ENCODE measurements around the gene SLC26A8. TPM values are rescaled to one million over a fixed set of nuclear protein-coding genes. Genes with fewer than 3 reads are reported as not detected.

The SLC26A8 gene
- total and polyA plus RNA-seq, 4 donors: 0.03 to 0.33 (median 0.18) TPM

GRCh38 chr6:35905841-35906498 lies 118.5 kb downstream of the SLC26A8 start:
- no peaks in the 10 kb centered on the region for H3K4me1 ChIP-seq (ENCODE audit: control insufficient read depth in 4 of 4, insufficient read depth in 4 of 4, low read length in 3 of 4)
- peaks cover 0 to 7% (median 2%) of the 10 kb centered on the region in 4 donors for H3K36me3 ChIP-seq (ENCODE audit: control insufficient read depth in 4 of 4, insufficient read depth in 3 of 4, low read depth in 1 of 4, low read length in 3 of 4)
- H3K27me3 ChIP-seq (ENCODE audit: control insufficient read depth in 4 of 4, insufficient read depth in 4 of 4, low read length in 3 of 4): no peaks in the 10 kb centered on the region
- no peak for DNase-seq (ENCODE audit: low spot score)
- 90% methylated on average over 8 of the region's 8 CpGs for WGBS
- no peak overlapping the region for H3K9ac ChIP-seq (ENCODE audit: low read depth in 1 of 2, low read length in 2 of 2)
- H3K4me3 ChIP-seq (ENCODE audit: low read depth in 1 of 3, low read length in 3 of 3): no peak overlapping the region
- TF ChIP-seq GABPA (IDR thresholded peaks at IDR 0.05 in 1 of 2, conservative IDR thresholded peaks at IDR 0.05 in 1 of 2): no peak
- no peak for TF ChIP-seq RXRA (IDR thresholded peaks at IDR 0.05)
- TF ChIP-seq EGR1 (IDR thresholded peaks at IDR 0.05; ENCODE audit: low read depth in 2 of 2): no peak
- no peak for TF ChIP-seq JUND (IDR thresholded peaks at IDR 0.05)
- no peak for TF ChIP-seq FOXA1 (IDR thresholded peaks at IDR 0.05)
- no peak for TF ChIP-seq SP1 (IDR thresholded peaks at IDR 0.05)
- TF ChIP-seq, protein P1, sequence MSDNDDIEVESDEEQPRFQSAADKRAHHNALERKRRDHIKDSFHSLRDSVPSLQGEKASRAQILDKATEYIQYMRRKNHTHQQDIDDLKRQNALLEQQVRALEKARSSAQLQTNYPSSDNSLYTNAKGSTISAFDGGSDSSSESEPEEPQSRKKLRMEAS (IDR thresholded peaks at IDR 0.05): no peak
- TF ChIP-seq HNF4A (conservative IDR thresholded peaks at IDR 0.05): no peak
- no peak for TF ChIP-seq RAD21 (IDR thresholded peaks at IDR 0.05)
- TF ChIP-seq YY1 (IDR thresholded peaks at IDR 0.05): no peak
- no peak for TF ChIP-seq NR2F2 (IDR thresholded peaks at IDR 0.05)
- no peak for TF ChIP-seq FOXA2 (IDR thresholded peaks at IDR 0.05)
- TF ChIP-seq HNF4G (IDR thresholded peaks at IDR 0.05): no peak
- H3K27ac ChIP-seq (ENCODE audit: low read depth in 1 of 2, low read length in 2 of 2): no peak overlapping the region
- H3K9me3 ChIP-seq (ENCODE audit: control insufficient read depth in 4 of 4, low read length in 3 of 4): peaks cover 2 to 5% (median 4%) of the 10 kb centered on the region in 4 donors

- Histone ChIP-seq H3K4me1 (ENCODE audit: control insufficient read depth in 4 of 4, insufficient read depth in 4 of 4, low read length in 3 of 4) (no peaks in the 10 kb centered on the region), H3K9ac (ENCODE audit: low read depth in 1 of 2, low read length in 2 of 2) (no peak overlapping the region), H3K9me3 (ENCODE audit: control insufficient read depth in 4 of 4, low read length in 3 of 4) (peaks cover 2 to 5% (median 4%) of the 10 kb centered on the region in 4 donors), H3K36me3 (ENCODE audit: control insufficient read depth in 4 of 4, insufficient read depth in 3 of 4, low read depth in 1 of 4, low read length in 3 of 4) (peaks cover 0 to 5% (median 2%) of the 10 kb centered on the region in 4 donors), H3K27me3 (ENCODE audit: control insufficient read depth in 4 of 4, insufficient read depth in 4 of 4, low read length in 3 of 4) (no peaks in the 10 kb centered on the region), H3K27ac (ENCODE audit: low read depth in 1 of 2, low read length in 2 of 2) (no peak overlapping the region), H3K4me3 (ENCODE audit: low read depth in 1 of 3, low read length in 3 of 3) (no peak overlapping the region)
- WGBS: 59% methylated on average over 2 of the region's 2 CpGs
- no peak for TF ChIP-seq RAD21 (IDR thresholded peaks at IDR 0.05)
- TF ChIP-seq, protein P1 (IDR thresholded peaks at IDR 0.05): no peak
- TF ChIP-seq, protein P2, sequence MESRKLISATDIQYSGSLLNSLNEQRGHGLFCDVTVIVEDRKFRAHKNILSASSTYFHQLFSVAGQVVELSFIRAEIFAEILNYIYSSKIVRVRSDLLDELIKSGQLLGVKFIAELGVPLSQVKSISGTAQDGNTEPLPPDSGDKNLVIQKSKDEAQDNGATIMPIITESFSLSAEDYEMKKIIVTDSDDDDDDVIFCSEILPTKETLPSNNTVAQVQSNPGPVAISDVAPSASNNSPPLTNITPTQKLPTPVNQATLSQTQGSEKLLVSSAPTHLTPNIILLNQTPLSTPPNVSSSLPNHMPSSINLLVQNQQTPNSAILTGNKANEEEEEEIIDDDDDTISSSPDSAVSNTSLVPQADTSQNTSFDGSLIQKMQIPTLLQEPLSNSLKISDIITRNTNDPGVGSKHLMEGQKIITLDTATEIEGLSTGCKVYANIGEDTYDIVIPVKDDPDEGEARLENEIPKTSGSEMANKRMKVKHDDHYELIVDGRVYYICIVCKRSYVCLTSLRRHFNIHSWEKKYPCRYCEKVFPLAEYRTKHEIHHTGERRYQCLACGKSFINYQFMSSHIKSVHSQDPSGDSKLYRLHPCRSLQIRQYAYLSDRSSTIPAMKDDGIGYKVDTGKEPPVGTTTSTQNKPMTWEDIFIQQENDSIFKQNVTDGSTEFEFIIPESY (IDR thresholded peaks at IDR 0.05): no peak
- no peak for TF ChIP-seq FOXA1 (IDR thresholded peaks at IDR 0.05)
- TF ChIP-seq TAF1 (conservative IDR thresholded peaks at IDR 0.05): no peak
- TF ChIP-seq CTCF (IDR thresholded peaks at IDR 0.05; ENCODE audit: low read depth, low read length, missing input control): no peak
- no peak for TF ChIP-seq ATF3 (IDR thresholded peaks at IDR 0.05)
- no peak for TF ChIP-seq EGR1 (IDR thresholded peaks at IDR 0.05; ENCODE audit: low read depth in 2 of 2)
- no peak for TF ChIP-seq YY1 (IDR thresholded peaks at IDR 0.05)
- no peak for TF ChIP-seq NR2F2 (IDR thresholded peaks at IDR 0.05)
- no peak for TF ChIP-seq RXRA (IDR thresholded peaks at IDR 0.05)
- TF ChIP-seq JUND (IDR thresholded peaks at IDR 0.05): no peak
- TF ChIP-seq, protein P3, sequence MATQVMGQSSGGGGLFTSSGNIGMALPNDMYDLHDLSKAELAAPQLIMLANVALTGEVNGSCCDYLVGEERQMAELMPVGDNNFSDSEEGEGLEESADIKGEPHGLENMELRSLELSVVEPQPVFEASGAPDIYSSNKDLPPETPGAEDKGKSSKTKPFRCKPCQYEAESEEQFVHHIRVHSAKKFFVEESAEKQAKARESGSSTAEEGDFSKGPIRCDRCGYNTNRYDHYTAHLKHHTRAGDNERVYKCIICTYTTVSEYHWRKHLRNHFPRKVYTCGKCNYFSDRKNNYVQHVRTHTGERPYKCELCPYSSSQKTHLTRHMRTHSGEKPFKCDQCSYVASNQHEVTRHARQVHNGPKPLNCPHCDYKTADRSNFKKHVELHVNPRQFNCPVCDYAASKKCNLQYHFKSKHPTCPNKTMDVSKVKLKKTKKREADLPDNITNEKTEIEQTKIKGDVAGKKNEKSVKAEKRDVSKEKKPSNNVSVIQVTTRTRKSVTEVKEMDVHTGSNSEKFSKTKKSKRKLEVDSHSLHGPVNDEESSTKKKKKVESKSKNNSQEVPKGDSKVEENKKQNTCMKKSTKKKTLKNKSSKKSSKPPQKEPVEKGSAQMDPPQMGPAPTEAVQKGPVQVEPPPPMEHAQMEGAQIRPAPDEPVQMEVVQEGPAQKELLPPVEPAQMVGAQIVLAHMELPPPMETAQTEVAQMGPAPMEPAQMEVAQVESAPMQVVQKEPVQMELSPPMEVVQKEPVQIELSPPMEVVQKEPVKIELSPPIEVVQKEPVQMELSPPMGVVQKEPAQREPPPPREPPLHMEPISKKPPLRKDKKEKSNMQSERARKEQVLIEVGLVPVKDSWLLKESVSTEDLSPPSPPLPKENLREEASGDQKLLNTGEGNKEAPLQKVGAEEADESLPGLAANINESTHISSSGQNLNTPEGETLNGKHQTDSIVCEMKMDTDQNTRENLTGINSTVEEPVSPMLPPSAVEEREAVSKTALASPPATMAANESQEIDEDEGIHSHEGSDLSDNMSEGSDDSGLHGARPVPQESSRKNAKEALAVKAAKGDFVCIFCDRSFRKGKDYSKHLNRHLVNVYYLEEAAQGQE (IDR thresholded peaks at IDR 0.05): no peak
- TF ChIP-seq GABPA (IDR thresholded peaks at IDR 0.05 in 1 of 2, conservative IDR thresholded peaks at IDR 0.05 in 1 of 2): no peak
- TF ChIP-seq SP1 (IDR thresholded peaks at IDR 0.05): no peak
- TF ChIP-seq HNF4A (conservative IDR thresholded peaks at IDR 0.05): no peak
- no peak for TF ChIP-seq FOXA2 (IDR thresholded peaks at IDR 0.05)
- TF ChIP-seq HNF4G (IDR thresholded peaks at IDR 0.05): no peak
- no peak for DNase-seq (ENCODE audit: low spot score)
These were observed 119.2 kb downstream of the SLC26A8 start for GRCh38 chr6:35905141-35905785.

All from liver (tissue), 9 donors.